HUDEP-2 (cell line): ENCODE measurements around the gene MRPL50.

ENCODE experiments used
- DNase-seq, 76 experiments: peaks; one replicate each; lab custom pipeline; 2025; ENCODE audit not compliant: unreplicated experiment in 76 of 76; lab: John Stamatoyannopoulos, UW

Gene MRPL50

GRCh38 chr9:101381118-101381517 lies 17.3 kb downstream of the MRPL50 start:
- DNase-seq = no peak

GRCh38 chr9:101380295-101380694 lies 18.1 kb downstream of the MRPL50 start:
- no peak for DNase-seq

- DNase-seq = peak in 37 of 76 experiments; percentile 1 to 64 (median 34)
Measured at GRCh38 chr9:101376111-101376848, 22.1 kb downstream of the MRPL50 start.

GRCh38 chr9:101375546-101375945 lies 22.9 kb downstream of the MRPL50 start:
- no peak for DNase-seq

- DNase-seq = peak in 23 of 76 experiments; percentile 3 to 73 (median 30)
Measured at GRCh38 chr9:101372327-101373118, 25.9 kb downstream of the MRPL50 start.

GRCh38 chr9:101371813-101372212 lies 26.6 kb downstream of the MRPL50 start:
- DNase-seq = no peak

GRCh38 chr9:101369884-101370531 lies 28.4 kb downstream of the MRPL50 start:
- DNase-seq = peak in 2 of 76 experiments; percentile 16 to 25

GRCh38 chr9:101369286-101369685 lies 29.1 kb downstream of the MRPL50 start:
- peak in 1 of 76 experiments; percentile 4 for DNase-seq

- DNase-seq = no peak
Measured at GRCh38 chr9:101367323-101367722, 31.1 kb downstream of the MRPL50 start.

- DNase-seq = peak in 24 of 76 experiments; percentile 3 to 73 (median 40)
Measured at GRCh38 chr9:101366038-101366756, 32.2 kb downstream of the MRPL50 start.

GRCh38 chr9:101365181-101365580 lies 33.2 kb downstream of the MRPL50 start:
- DNase-seq = no peak

GRCh38 chr9:101362450-101362849 lies 36.0 kb downstream of the MRPL50 start:
- DNase-seq = peak in 13 of 76 experiments; percentile 6 to 47 (median 17)

- no peak for DNase-seq
Measured at GRCh38 chr9:101360647-101361046, 37.8 kb downstream of the MRPL50 start.

GRCh38 chr9:101359679-101360078 lies 38.7 kb downstream of the MRPL50 start:
- no peak for DNase-seq

GRCh38 chr9:101356619-101357018 lies 41.8 kb downstream of the MRPL50 start:
- DNase-seq = no peak

- DNase-seq = peak in 2 of 76 experiments; percentile 4 to 14
Measured at GRCh38 chr9:101354765-101355708, 43.4 kb downstream of the MRPL50 start.

GRCh38 chr9:101354143-101354764 lies 44.2 kb downstream of the MRPL50 start:
- DNase-seq = no peak

- no peak for DNase-seq
Measured at GRCh38 chr9:101353683-101354082, 44.7 kb downstream of the MRPL50 start.

- no peak for DNase-seq
Measured at GRCh38 chr9:101352892-101353463, 45.4 kb downstream of the MRPL50 start.
